K562 (cell line): ENCODE measurements around the gene KRT8. TPM values are rescaled to one million over a fixed set of nuclear protein-coding genes. Genes with fewer than 3 reads are reported as not detected.
A peak's percentile ranks its signal among the peaks of the same experiment; 100 is the strongest.

Experiments used
- ARHGAP35 ChIP-seq: fragments of 450-650 bp; IDR thresholded peaks from 2 replicates; pipeline ENCODE4 v1.6.1; 2018; ENCODE audit not compliant: partially characterized antibody
- CXXC5 ChIP-seq: fragments of 250-450 bp; sonication (Bioruptor Pico); IDR thresholded peaks from 2 replicates; pipeline ENCODE4 v1.8.0; 2022; ENCODE audit warnings: inconsistent platforms, mild to moderate bottlenecking, moderate library complexity
- FOXA3 ChIP-seq, 2 experiments: fragments of 450-650 bp in 1 of 2; sonication (generic) in 1 of 2; formaldehyde crosslinking; IDR thresholded peaks in 1 of 2; conservative IDR thresholded peaks in 1 of 2; 2 replicates each; pipeline versions ENCODE4 v1.4.0 to v1.8.0; 2020 to 2022; ENCODE audit warnings: mild to moderate bottlenecking in 2 of 2, missing genetic modification reagents in 1 of 2
- HMG20A ChIP-seq: fragments of 450-650 bp; formaldehyde crosslinking; conservative IDR thresholded peaks from 2 replicates; pipeline ENCODE4 v1.4.0; 2020; ENCODE audit warnings: mild to moderate bottlenecking, mixed read lengths
- HNRNPL ChIP-seq: fragments of 200-400 bp; formaldehyde crosslinking; IDR thresholded peaks from 2 replicates; pipeline ENCODE4 v1.6.1; 2017; ENCODE audit warnings: low read depth, mild to moderate bottlenecking, low read length
- KDM2B ChIP-seq: fragments of 250-450 bp; sonication (Bioruptor Pico); IDR thresholded peaks from 2 replicates; pipeline ENCODE4 v1.8.0; 2021; ENCODE audit warnings: mild to moderate bottlenecking, moderate library complexity
- KDM4B ChIP-seq, 2 experiments: fragments of 450-650 bp in 1 of 2; sonication (generic) in 1 of 2; IDR thresholded peaks; 2 replicates each; pipeline ENCODE4 v1.6.1; 2016 to 2017; ENCODE audit warnings: borderline replicate concordance in 2 of 2, antibody characterized with exemption in 1 of 2, low read depth in 1 of 2, mild to moderate bottlenecking in 1 of 2
- MTA3 ChIP-seq: fragments of 450-650 bp; formaldehyde crosslinking; IDR thresholded peaks from 2 replicates; pipeline ENCODE4 v1.6.1; 2017; ENCODE audit warnings: mild to moderate bottlenecking, borderline replicate concordance
- PCBP2 ChIP-seq: fragments of 200-400 bp; formaldehyde crosslinking; IDR thresholded peaks from 2 replicates; pipeline ENCODE4 v1.6.1; 2018; ENCODE audit warnings: low read length, low read depth, mild to moderate bottlenecking, moderate library complexity; ENCODE audit not compliant: poor library complexity, severe bottlenecking
- PHF20 ChIP-seq: fragments of 450-650 bp; IDR thresholded peaks from 2 replicates; pipeline ENCODE4 v1.6.1; 2018; ENCODE audit not compliant: partially characterized antibody
- PRMT5 ChIP-seq: sonication (generic); formaldehyde crosslinking; IDR thresholded peaks from 2 replicates; pipeline ENCODE4 v1.5.0; 2020; ENCODE audit warnings: missing genetic modification reagents
- RBBP5 ChIP-seq: fragments of 200-600 bp; sonication (generic); IDR thresholded peaks from 2 replicates; pipeline ENCODE4 v1.6.1; 2012; ENCODE audit warnings: borderline replicate concordance, mild to moderate bottlenecking, low read length, control low read depth, inconsistent platforms; ENCODE audit not compliant: insufficient read depth, poor library complexity, severe bottlenecking
- SIN3B ChIP-seq: fragments of 450-650 bp; IDR thresholded peaks from 2 replicates; pipeline ENCODE4 v1.6.1; 2017; ENCODE audit warnings: low read depth, mild to moderate bottlenecking, moderate library complexity
- SLC30A9 ChIP-seq: fragments of 250-450 bp; sonication (Bioruptor Pico); IDR thresholded peaks from 2 replicates; pipeline ENCODE4 v1.8.0; 2022; ENCODE audit warnings: mild to moderate bottlenecking, moderate library complexity
- SRF ChIP-seq, 2 experiments: fragments of 250-450, 450-650 bp in 1 of 2; sonication (Bioruptor Pico) in 1 of 2; sonication (generic) in 1 of 2; formaldehyde crosslinking; IDR thresholded peaks; 2 replicates each; pipeline versions ENCODE4 v1.5.0 to v1.5.1; 2020 to 2022; ENCODE audit warnings: mild to moderate bottlenecking in 1 of 2, missing genetic modification reagents in 1 of 2
- TAF15 ChIP-seq: fragments of 200-400 bp; formaldehyde crosslinking; IDR thresholded peaks from 2 replicates; pipeline ENCODE4 v1.6.1; 2017; ENCODE audit warnings: mild to moderate bottlenecking, low read depth, low read length, moderate library complexity
- ZBTB12 ChIP-seq: fragments of 250-450 bp; sonication (Bioruptor Pico); IDR thresholded peaks from 2 replicates; pipeline ENCODE4 v1.4.0; 2020
- ZNF140 ChIP-seq: fragments of 250-450 bp; sonication (Bioruptor Pico); IDR thresholded peaks from 2 replicates; pipeline ENCODE4 v1.8.0; 2021; ENCODE audit warnings: moderate library complexity, mild to moderate bottlenecking, inconsistent platforms
- ZNF143 ChIP-seq: sonication (generic); formaldehyde crosslinking; IDR thresholded peaks from 2 replicates; pipeline ENCODE4 v1.9.0; 2022; ENCODE audit warnings: mild to moderate bottlenecking, missing genetic modification reagents
- ZNF354B ChIP-seq: fragments of 250-450 bp; sonication (Bioruptor Pico); IDR thresholded peaks from 2 replicates; pipeline ENCODE4 v1.4.0; 2020
- ZNF561 ChIP-seq: fragments of 450-650 bp; formaldehyde crosslinking; conservative IDR thresholded peaks from 2 replicates; pipeline ENCODE4 v1.4.0; 2020; ENCODE audit warnings: mild to moderate bottlenecking, moderate library complexity
- ZNF75A ChIP-seq: fragments of 450-650 bp; formaldehyde crosslinking; IDR thresholded peaks from 2 replicates; pipeline ENCODE4 v1.4.0; 2020; ENCODE audit warnings: mild to moderate bottlenecking
- ZSCAN29 ChIP-seq: fragments of 450-650 bp; IDR thresholded peaks from 2 replicates; pipeline ENCODE4 v1.6.1; 2017
- polyA plus RNA-seq, 8 experiments: library from polyadenylated mRNA; depleted of rRNA in 4 of 8; stranded (reverse) in 5 of 8; unstranded in 3 of 8; fragments of >200 nt; fragmentation: Nextera tagmentation in 2 of 8; fragmentation: Illumina TruSeq in 1 of 8; extraction: Ambion mirVana in 2 of 8; extraction: Trizol in 1 of 8; gene quantifications; 2 replicates each; pipeline versions ENCODE4 v1.2.1 to v1.2.3, GENCODE V29; 2011 to 2014; ENCODE audit warnings: inconsistent platforms in 1 of 8, missing spikeins in 1 of 8
- total RNA-seq, 7 experiments: library from RNA; depleted of rRNA in 6 of 7; stranded (reverse); fragments of >200 nt in 6 of 7; fragmentation: Illumina TruSeq in 2 of 7; extraction: Trizol in 2 of 7; gene quantifications; 2 replicates each; pipeline versions ENCODE4 v1.2.1 to v1.2.3, GENCODE V29; 2011 to 2021; ENCODE audit warnings: low replicate concordance in 1 of 7
- TF ChIP-seq, protein P1 (sequence below): sonication (generic); formaldehyde crosslinking; IDR thresholded peaks from 2 replicates; pipeline ENCODE4 v1.8.1; 2023; ENCODE audit warnings: mild to moderate bottlenecking, missing genetic modification reagents
- TF ChIP-seq, protein P2 (sequence below): fragments of 250-450 bp; sonication (Bioruptor Pico); IDR thresholded peaks from 2 replicates; pipeline ENCODE4 v1.5.0; 2021
- TF ChIP-seq, protein P3 (sequence below): fragments of 450-650 bp; IDR thresholded peaks from 2 replicates; pipeline ENCODE4 v1.7.0; 2016; ENCODE audit warnings: borderline replicate concordance

KRT8 gene
- total and polyA plus RNA-seq, 9 of the 15 experiments (the other 6 are each of a cell fraction or from before 2014, with no cell fraction given) = 41.5 to 661 (median 260) TPM

DNA sequence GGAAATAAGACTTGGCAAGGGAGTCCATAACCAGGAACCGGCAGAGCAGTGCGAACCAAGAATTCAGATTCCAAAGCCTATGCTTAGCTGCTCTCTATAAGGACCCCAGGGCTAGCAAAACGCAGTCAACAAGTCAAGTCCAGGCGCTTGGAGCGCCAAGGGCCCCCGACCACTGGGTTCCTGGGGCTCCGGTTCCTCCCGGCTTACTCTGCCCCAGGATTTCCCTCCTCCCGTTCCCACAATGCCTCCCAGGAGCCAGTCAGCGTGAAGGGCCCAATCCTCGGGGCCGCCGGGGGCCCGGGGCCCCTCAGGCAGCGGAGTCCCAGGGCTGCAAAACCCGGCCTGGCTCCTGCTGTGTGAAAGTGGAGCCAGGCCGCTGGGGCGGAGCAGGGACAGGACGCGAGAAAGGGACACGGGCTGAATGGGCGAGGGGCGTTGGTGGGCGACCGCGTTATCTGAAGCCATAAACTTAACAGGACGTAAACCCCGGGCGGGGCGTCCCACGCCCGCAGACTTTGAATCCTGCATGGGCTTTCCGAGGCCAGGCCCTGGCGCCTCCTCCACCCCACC is 1.5 kb downstream of the KRT8 start (continued):
- TF ChIP-seq PHF20 = peak; percentile 28
- TF ChIP-seq, protein P1, sequence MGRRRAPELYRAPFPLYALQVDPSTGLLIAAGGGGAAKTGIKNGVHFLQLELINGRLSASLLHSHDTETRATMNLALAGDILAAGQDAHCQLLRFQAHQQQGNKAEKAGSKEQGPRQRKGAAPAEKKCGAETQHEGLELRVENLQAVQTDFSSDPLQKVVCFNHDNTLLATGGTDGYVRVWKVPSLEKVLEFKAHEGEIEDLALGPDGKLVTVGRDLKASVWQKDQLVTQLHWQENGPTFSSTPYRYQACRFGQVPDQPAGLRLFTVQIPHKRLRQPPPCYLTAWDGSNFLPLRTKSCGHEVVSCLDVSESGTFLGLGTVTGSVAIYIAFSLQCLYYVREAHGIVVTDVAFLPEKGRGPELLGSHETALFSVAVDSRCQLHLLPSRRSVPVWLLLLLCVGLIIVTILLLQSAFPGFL (CRISPR knock-in tag) = no peak
- no peak for TF ChIP-seq HMG20A (CRISPR knock-in tag)
- no peak for TF ChIP-seq FOXA3 (CRISPR knock-in tag; conservative IDR thresholded peaks at IDR 0.05 in 1 of 2, IDR thresholded peaks at IDR 0.05 in 1 of 2)
- TF ChIP-seq SLC30A9 = no peak
- TF ChIP-seq ZBTB12 = no peak
- peak; percentile 91 for TF ChIP-seq CXXC5
- peak; percentile 42; the same call in 1 of the 2 replicates for TF ChIP-seq ZNF143 (CRISPR knock-in tag)
- no peak for TF ChIP-seq ZNF354B (CRISPR knock-in tag)
- no peak for TF ChIP-seq ZNF561 (CRISPR knock-in tag)
- TF ChIP-seq, protein P2, sequence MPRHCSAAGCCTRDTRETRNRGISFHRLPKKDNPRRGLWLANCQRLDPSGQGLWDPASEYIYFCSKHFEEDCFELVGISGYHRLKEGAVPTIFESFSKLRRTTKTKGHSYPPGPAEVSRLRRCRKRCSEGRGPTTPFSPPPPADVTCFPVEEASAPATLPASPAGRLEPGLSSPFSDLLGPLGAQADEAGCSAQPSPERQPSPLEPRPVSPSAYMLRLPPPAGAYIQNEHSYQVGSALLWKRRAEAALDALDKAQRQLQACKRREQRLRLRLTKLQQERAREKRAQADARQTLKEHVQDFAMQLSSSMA (CRISPR knock-in tag) = no peak
- no peak for TF ChIP-seq KDM2B (CRISPR knock-in tag)
- no peak for TF ChIP-seq PRMT5 (CRISPR knock-in tag)
- TF ChIP-seq PCBP2 = no peak
- 0 out of 4 replicates have a peak, but pooled peaks of 1 of the 2 experiments have one; percentile 17 for TF ChIP-seq SRF (CRISPR knock-in tag; IDR thresholded peaks at IDR 0.05)
- TF ChIP-seq ZNF75A (CRISPR knock-in tag) = no peak
- TF ChIP-seq ZSCAN29 = peak; percentile 86
- TF ChIP-seq HNRNPL = no peak
- TF ChIP-seq ZNF140 (CRISPR knock-in tag) = no peak
- TF ChIP-seq SIN3B = peak; percentile 47; the same call in 1 of the 2 replicates
- TF ChIP-seq, protein P3, sequence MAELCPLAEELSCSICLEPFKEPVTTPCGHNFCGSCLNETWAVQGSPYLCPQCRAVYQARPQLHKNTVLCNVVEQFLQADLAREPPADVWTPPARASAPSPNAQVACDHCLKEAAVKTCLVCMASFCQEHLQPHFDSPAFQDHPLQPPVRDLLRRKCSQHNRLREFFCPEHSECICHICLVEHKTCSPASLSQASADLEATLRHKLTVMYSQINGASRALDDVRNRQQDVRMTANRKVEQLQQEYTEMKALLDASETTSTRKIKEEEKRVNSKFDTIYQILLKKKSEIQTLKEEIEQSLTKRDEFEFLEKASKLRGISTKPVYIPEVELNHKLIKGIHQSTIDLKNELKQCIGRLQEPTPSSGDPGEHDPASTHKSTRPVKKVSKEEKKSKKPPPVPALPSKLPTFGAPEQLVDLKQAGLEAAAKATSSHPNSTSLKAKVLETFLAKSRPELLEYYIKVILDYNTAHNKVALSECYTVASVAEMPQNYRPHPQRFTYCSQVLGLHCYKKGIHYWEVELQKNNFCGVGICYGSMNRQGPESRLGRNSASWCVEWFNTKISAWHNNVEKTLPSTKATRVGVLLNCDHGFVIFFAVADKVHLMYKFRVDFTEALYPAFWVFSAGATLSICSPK = no peak
- TF ChIP-seq ARHGAP35 = no peak
- no peak; the same call in 1 of the 2 replicates for TF ChIP-seq MTA3
- TF ChIP-seq KDM4B (IDR thresholded peaks at IDR 0.05; ENCODE audit: borderline replicate concordance in 2 of 2, low read depth in 1 of 2) = peak in 1 of 2 experiments; percentile 66; a peak in 1 of 4 replicates
- peak; percentile 44 for TF ChIP-seq RBBP5
- TF ChIP-seq TAF15 = no peak
